Medulla oblongata (tissue), 1 donor: ENCODE measurements around the gene VWA2.
"Not testable (repeated sequence)": the region's sequence is repeated elsewhere in the genome, so short reads cannot be mapped to it uniquely, and the experiment has no call there.

ENCODE experiments used
- DNase-seq: peaks from one replicate; pipeline ENCODE4 v3.0.0-alpha.2; 2015; ENCODE audit errors: extremely low spot score

Gene VWA2

DNA sequence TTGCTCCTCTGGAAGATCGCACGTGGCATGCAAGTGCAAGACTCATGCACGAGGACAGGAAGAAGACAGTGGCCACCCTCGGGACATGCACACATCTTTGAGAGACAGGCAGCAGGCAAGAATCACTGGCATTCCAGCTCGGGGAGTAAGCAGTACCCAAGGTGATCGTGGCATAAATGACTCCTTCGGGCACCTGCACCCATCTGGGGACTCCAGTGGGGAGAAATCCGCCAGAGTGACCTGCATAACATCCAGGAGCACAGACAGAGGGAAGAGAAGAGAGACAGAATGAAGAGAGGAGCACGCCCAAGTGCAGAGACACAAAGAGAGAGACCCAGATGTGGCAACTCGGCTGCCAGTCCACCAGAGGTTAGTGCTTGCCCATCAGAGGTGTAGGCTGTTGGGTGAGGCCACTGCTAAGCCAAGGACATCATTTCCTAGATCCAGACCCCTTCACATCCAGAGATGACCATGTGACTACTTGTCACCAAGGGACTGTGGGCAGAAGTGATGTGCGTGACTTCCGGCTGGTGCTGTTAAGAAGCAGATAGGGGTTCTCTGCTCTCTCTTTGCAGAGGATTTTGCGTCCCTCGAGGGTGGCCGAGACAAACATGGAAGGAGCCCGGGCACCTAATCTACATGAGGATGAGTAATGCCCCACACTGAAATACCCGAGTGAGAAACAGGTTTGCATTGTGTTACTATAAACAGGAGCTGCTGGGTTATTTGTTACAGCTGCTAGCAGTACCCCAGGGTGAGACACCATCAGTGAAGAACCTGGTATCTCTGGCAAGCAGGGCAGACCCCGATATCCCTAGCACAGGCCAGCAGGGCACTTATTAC, 80.6 kb downstream of the VWA2 start:
- no peak for DNase-seq

DNA sequence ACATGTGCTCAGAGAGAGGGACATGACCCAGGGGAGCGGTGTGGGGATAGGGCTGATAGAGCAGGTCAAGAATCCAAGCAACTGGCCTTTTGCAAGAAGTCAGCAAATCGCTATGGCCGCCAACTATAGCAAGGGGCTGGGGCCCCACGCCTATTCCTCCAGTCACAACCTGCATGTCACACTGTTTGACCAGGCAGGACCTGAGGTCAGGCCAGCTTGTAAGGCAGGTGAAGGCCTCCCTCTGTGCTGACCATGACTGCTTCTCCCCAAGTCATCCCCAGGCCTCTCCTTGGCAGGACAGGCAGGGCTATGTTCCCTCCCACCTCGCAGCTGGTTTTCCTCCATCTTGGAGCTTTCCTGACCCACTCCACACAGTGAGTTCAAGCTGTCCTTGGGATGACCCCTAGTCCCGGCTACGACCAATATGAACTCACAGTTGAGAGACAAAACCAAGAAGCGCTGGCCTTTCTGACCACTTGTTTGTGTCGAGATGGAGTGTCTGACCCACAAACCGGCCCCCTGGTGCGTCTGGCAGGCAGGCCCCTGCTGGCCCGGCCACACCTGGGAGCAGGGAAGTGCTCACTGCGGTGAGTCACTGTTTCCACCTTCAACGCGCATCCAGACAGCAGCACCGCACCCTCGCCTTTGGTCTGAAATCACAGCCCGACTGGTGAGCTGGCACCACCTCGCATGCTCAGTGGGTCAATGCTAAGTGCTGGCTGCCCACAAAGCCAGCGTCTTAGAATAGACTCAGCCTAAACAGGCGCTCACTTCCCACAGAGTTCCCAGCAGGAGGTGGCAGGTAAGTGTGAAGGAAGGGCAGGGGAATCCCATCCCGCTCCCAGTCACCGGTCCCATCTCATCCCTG, 81.4 kb downstream of the VWA2 start:
- DNase-seq: no peak

DNA sequence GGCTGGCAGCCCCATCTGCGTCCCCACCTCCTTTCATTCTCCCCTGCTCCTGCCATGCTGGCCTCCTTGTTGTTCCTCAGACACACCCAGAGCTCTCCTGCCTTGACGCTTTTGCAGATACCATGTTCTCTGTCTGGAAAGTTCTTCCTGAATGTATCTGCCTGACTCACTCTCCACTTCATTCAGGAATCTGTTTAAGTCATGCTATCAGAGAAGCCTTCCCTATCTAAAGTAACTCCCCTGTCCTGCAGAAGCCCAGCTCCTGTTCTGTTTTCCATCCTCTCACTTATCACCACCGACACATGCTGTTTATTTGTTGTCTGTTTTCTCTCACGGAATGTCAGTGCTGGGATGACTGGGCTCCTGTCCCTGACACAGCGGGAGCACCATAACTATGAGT, 83.3 kb downstream of the VWA2 start:
- DNase-seq: no peak

DNA sequence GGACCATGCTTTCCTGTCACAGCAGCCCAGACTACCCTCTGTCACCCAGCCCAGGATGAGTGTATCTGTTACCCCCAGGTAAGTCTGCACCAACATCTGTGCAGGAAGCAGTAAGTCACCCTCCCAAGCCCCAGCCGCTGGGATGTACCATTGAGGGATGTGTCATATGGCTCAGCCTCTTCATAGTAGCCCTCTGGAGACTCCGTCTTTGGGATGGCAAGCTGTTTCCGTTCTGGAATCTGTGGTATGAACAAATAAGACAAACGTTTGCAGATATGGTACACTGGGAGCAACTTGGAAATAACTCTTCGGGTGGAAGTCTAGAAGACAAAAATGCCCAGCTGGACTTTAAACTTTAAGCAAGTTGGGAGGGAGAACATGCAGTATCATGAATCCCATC, 84.0 kb downstream of the VWA2 start:
- no peak for DNase-seq

DNA sequence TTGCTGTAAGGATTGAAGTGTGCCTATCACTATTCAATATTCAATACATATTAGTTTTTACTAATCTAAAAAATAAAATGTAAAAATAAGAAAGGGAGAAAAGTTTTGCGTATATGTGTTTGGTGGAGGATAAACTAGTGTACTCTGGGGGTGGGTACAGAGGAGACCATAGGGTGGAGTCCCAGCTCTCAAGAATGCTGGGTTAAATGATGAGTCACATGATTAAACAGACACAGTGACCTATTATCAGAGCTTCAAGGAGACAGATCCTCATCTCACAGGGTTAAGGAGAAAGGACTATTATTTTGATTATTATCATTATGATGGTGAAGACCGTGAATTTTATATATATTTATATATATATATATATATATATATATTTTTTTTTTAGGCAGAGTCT, 87.7 kb downstream of the VWA2 start:
- DNase-seq: no peak

DNA sequence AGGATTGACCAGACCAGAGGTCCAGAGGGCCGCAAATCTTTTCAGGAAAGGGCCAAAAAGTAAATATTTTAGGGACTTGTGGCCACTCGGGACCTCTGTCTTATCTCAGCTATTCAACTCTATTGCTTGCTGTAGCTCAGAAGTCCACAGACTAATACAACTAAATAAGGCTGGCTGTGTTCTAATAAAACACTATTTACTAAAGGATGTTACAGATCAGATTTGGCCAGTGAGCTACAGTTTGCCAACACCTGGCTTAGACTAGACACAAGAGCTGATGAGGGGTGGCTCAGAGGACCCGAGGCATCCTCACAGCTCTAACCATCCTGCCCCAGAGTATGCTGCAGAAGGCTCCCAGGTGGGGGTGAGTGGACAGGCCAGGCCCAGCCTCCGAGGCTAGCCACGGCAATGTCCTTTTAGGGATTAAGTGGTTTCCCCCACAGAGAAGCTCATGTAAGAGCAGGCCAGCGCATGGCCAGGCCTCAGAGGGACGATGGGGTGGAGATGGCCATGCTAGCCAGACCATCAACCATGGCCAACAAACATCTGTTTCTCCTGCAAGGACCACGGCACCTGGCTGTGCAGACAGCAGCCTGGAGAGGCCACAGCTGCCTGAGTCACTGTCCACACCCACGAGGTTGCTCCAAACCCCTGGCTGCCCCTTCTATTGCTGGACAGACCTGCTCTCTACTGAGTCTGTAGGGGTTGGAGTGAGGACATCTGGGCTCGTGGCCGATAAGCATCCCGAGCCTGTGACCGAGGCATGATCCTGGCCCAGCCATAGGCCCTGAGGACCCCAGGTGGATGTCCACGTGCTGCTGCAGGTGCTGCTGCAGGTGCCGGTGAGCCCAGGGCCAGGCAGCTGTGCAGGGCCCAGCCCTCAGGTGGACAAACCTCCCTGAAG, 88.7 kb downstream of the VWA2 start:
- no peak for DNase-seq

DNA sequence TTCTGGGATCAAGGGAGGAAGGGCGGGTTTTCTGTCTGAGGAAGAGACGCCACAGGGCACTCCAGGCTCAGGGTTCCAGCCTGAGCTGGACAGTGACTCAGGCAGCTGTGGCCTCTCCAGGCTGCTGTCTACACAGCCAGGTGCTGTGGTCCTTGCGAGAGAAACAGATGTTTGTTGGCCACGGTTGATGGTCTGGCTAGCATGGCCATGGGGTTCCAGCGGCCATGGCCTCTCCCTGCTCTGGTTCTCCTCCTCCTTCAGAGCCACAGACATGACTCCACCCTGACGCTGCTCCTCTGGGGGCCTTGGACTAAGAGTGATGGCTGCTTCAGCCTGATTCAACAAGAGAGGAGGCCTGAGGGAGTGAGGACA, 89.4 kb downstream of the VWA2 start:
- no peak for DNase-seq

DNA sequence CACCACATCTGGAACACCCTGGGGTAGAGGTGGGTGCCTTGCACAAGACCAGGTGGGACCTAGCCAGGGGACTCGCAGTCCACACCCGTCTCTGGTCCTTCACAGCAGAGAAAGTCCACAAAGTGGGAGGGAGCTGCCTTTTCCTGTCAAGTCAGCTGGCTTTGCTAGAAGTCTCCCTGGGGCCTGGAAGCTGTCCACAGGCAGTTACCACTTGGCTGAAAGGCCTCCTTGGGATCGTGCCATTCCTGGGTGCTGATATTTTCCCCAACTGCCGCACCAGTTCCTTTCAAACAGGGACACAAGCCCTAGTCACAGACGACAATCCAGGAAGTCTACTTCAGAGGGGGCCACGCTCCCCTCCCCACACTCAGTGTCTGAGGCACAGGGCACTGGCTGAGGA, 89.8 kb downstream of the VWA2 start:
- peak; percentile 77 for DNase-seq

DNA sequence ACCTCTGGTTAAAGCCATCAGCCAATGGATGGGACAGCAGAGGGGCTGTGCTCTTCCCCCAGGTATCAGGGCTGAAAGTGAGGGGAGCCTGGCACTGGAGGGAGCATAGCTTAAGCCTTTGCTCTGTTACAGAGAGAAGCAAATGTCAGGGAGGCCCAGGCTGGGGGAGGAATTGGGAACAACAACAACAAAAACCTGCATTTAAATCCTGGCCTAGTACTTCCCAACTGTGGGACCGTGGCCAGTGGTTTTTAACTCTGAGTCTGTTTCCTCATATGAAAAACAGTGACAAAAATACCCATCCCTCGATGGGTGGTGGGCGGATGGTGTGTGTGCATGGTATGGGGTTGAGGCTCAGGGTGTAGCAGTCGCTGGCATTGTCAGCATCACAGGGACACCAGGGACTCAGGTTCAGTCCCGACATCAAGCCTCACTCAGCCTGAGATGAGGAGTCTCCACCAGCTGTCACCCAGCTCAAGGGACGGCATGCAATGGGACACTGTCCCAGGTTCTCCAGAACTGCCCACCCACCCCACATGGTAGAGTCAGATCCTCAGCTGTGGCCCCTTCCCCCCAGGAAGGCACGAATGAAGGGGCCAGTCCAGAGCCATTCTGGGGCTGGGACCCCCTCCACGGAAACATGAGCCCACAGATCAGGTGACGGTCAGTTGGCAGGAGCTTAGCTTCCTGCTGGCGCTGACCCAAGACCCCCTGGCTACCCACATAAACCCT, 90.7 kb downstream of the VWA2 start:
- DNase-seq: no peak

DNA sequence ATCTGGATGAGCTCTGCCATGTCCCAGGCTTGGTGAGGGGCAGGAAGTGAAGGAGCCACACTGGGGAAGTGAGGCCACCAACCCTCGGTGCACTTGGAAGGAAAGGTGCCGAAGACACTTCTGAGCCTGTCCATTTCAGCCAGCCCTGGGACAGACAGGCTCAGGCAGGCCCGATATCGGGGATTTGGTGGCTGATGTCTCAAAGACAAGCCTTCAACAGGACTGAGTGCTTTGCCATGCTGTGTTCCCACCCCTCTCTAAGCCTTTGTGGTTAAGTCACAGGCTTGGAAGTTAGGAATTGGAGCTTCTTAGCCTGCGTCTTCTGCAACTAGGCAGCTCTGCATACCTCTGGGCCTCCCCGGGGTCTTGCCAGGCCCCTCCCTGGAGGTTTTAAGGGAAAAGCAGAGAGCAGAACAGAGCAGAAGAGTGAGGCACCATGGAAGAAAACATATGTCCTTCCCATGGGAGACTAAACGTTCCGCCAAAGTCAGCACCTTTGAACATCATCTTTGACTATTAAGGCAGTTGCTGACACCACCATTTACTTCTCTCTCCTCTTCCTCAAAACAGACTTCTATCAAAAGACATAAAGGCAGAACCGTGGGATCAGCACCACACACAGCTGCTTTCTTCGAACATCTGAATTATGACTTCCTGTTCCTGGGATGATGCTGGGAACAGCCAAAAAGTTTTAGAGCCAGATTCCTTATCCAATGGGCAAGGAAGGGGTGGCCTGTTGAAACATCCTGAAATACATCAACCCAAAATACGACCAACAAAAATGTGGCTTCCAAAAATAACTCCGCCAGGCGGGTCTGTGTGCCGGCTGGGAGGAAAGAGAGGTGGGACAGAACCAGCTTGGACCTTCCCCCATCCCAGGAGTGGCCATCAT, 93.5 kb downstream of the VWA2 start:
- DNase-seq: no peak

DNA sequence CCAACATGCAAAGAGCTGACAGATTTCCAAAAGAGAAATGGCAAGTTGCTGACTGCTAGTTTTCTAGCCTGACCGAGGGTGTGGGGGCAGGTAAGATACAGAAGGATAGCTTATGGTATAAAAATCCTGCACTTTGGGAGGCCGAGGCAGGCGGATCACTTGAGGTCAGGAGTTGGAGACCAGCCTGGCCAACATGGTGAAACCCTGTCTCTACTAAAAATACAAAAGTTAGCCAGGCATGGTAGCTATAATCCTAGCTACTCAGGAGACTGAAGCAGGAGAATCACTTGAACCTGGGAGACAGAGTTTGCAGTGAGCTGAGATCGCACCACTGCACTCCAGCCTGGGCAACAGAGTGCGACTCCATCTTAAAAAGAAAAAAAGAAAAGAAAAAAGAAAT, 94.4 kb downstream of the VWA2 start:
- not testable (repeated sequence) for DNase-seq

DNA sequence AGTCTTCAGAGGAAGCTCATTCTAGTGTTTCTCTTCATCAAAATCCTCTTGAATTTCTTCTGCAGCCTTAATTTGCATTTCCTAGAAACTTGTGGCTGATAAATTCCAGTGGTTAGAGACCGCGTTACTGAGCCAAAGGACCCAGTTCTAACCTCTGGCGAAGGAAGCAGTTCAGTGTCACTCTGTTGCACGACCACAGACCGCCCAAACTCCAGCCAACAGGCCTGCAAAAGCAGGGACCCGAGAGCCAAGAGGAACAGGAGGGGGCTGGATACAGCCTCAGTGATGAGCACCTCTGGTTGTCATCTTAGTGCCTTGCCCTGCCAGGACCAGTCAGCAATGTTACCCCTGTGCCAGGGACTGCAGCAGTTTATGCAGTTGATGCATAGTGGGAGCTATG, 95.2 kb downstream of the VWA2 start:
- no peak for DNase-seq

DNA sequence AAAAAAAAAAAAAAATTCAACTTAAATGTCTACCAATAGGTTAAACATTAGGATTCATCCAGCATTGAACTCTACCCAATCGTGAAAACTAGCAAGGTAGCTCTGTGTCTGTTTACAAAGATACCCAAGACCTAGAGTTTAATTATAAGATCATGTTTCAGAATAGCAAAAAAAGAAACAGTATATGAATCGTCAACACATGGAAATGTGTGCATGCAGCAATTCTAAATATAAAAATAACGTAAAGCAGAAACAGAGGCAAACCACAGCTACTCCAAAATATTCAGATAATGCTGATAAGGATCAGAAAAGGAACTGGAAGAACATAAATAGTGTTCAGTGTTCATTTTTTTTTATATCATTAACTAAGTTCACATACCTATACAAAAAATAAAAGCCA, 96.6 kb downstream of the VWA2 start:
- no peak for DNase-seq

DNA sequence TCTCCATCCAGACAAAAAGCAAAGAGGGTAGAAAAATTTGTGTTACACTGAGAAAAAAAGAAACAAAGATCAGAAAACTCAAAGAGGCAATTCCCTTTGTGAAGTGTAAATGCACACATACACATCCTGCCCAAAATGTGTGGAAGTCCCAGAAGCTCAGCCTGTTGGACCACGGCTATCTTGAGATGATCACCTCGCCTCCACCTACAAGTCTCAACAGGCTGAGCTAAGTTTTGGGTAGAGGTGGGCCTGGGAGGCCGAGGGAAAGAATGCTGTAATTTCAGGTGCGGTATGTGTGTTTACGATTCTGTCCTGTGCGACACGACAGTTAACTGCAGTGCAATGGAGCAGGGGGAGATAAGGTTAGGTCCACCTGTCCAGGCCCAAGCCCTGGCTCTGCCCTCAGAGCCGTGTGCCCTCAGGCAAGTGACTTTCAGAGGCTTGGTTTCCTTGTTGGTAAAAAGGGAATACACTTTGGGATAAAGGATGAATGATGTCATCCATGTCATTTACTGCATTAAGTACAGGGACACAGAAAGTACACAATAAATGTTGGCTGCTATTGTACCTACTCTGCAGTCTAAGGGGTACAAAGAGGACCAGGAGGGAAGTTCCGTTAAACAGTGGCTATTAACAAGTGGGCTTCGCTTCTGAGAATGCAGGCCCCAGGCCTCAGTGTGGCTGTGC, 97.9 kb downstream of the VWA2 start:
- no peak for DNase-seq

DNA sequence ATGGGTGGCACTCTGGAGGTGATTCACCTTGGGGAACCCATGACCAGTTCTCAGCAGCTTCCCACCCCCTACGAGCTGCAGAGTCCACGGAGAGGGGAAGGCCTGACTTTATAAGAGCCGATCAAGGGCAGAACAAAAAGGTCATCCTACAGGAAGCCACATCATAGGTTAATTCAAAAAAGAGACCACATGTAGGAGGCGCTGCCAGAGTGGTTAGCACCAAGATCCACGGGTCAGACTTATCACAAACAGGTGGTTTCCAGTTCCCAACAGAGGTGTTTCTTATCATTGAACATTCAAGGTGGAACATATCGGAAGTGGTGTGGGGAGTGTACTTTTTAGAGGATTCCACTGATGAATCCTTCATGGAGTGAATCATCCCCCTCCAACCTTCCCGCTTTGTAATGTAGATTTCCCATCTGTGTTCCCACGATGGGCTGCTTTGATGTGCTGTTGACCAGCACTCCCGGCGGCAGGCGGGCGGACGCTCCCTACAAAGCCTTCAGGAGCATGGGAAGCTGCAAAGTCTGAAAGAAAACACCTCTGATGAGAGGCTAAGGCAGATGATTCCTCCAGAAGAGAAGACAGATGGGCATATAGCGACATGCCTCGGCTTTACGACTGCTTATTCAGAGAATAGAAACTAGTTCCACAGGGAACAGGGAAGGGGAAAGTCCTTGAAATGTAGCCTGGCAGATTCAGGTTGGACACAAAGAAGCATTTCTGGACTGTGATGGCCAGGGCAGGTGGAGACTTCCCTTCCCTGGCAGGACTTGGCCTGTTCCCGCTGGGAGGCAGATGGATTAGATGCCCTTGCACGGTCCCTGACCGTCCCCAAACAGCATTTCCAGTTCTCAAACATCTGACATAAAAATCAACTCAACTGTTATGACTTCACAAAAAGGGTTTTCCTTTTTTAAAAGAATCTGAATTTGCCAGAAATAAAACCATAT, 98.7 kb downstream of the VWA2 start:
- DNase-seq: no peak

DNA sequence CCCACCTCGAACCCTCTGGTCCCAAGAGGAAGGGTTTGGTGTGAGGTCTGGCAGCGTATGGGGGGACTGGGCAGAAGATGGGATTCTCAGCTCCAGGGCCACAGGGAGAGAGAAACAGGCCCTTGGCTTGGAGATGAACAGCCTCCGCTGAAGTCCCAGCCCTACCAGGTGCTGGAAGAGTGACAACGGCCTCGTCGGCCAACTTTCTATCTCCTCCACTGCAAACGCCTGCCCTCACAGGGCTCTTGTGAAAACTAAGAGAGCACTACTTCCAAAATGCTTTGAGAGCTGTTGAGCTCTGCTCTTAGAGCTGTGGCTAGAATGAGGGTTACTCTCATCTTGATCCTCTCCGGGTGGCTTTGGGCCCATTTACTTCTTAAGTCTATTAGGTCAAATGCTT, 101.8 kb downstream of the VWA2 start:
- no peak for DNase-seq
